Renal cortical epithelial cell (primary cell): ENCODE measurements around the gene C12orf42. TPM values are rescaled to one million over a fixed set of nuclear protein-coding genes. Genes with fewer than 3 reads are reported as not detected.

Experiments
- DNase-seq: peaks from one replicate; pipeline ENCODE4 v3.0.0-alpha.2; 2011; ENCODE audit warnings: low read depth
- total RNA-seq: library from RNA; depleted of rRNA; stranded (reverse); fragments of >200 nt; gene quantifications from 2 replicates; pipeline ENCODE4 v1.2.3, GENCODE V29; 2014

Gene C12orf42
- not detected in 2 replicates for total RNA-seq

GRCh38 chr12:103495469-103496456 is at the start of gene C12orf42:
C12orf42 (minus strand) TSS chr12:103495968; CDS start chr12:103478426, 17,542 bp downstream.
- DNase-seq, result peak; percentile 50

- DNase-seq, result no peak
These were observed 46.3 kb upstream of the C12orf42 start for GRCh38 chr12:103542078-103542477.

DNA sequence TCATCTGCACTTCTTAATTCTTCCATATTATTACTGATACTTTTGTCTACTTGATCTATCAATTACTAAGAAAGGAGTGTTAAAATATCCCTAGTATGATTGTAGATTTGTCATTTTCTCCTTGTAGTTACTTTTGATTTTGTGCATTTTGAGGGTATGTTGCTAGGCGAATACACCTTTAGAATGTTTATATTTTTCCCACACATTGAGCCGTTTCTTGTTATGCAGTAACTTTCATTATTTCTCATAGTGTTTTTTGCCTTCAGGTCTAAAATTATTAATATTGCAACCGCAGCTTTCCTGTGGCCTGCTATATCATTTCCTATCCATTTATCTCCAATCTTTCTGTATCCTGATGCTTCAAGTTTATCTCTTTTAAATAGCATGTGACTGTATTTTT is 44.6 kb upstream of the C12orf42 start:
- DNase-seq, result no peak

GRCh38 chr12:103538397-103538796 is 42.6 kb upstream of the C12orf42 start:
- DNase-seq, result peak; percentile 66

- DNase-seq, result peak; percentile 48
These were observed 34.7 kb upstream of the C12orf42 start for GRCh38 chr12:103530307-103531066.

DNA sequence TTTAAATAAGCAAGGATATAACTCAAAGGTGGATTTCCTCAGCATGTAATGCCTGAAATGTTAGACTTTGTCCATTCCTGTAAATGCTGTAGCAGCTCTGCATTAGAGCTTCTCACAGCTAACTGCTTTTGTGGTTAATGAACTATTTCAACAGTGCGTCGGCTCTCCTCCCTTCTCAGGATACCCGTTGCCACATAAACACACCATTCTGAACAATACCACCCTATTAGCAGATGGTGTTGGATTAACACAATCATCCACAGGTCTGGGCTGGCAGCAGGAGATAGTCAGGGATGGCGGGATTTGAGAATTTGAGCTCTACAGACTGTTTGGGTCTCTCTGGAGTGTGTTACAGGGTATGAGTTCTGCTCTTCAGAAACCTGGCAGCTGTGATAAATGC is 33.5 kb upstream of the C12orf42 start:
- DNase-seq, result peak; percentile 86

GRCh38 chr12:103524238-103524875 is 28.6 kb upstream of the C12orf42 start:
- peak; percentile 56 for DNase-seq

- no peak for DNase-seq
These were observed 28.0 kb upstream of the C12orf42 start for GRCh38 chr12:103523771-103524170.

DNA sequence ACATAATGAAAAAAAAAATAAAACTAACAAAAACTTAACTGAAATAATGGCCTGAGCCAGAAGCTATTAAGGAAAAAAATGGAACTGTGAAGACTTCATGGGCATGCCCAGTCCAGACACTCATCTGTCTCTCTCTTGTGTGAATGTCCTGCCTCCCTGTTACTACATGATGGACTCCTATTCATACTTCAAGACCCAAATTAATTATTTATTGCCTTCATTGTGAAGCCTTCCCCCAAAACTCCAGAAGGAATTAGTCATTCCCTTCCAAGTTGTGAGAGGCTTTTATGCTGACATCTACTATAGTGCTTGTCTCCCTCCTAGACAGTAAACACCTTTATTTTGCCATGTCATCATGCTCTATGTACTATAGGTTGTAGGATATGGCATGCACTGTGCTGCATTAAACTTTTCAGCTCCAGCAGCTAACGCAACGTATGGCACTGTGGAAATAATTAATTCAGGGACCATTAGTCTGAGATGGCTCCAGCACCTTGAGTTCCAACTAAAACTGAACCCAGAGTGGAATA is 25.0 kb upstream of the C12orf42 start:
- no peak for DNase-seq

DNA sequence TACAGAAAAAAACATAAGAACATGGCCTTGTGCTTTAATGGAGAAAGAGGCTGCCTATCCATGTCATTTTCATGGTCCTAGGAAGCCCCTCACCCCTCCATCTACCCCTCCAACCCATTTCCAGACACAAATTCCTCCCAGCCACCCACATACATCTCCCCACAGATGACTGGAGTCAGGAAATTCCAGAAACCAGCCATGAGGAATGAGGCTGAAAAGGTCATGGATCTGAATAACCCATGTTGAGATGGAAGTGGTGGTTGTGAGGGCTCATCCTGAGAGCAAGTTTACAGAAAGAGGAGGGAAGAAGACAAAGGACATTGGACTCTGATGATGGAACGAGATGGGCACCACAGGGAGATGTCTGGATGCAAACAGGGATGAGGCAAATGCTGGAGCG is 23.9 kb upstream of the C12orf42 start:
- DNase-seq, result peak; percentile 65

DNA sequence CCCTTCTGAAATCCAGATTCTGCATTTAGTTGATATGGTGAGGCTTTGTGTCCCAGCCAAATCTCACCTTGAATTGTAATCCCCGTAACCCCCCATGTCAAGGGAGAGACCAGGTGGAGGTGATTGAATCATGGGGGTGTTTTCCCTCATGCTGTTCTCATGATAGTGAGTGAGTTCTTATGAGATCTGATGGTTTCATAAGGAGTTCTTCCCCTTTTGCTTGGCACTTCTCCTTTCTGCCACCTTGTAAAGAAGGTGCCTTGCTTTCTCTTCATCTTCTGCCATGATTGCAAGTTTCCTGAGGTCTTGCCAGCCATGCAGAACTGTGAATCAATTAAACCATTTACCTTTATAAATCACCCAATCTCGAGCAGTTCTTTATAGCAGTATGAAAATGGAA is 23.1 kb upstream of the C12orf42 start:
- DNase-seq, result no peak

- DNase-seq, result no peak
These were observed 21.4 kb upstream of the C12orf42 start for GRCh38 chr12:103517161-103517560.

- no peak for DNase-seq
These were observed 19.6 kb upstream of the C12orf42 start for GRCh38 chr12:103515341-103515740.

- DNase-seq, result no peak
These were observed 18.1 kb upstream of the C12orf42 start for GRCh38 chr12:103513875-103514274.

DNA sequence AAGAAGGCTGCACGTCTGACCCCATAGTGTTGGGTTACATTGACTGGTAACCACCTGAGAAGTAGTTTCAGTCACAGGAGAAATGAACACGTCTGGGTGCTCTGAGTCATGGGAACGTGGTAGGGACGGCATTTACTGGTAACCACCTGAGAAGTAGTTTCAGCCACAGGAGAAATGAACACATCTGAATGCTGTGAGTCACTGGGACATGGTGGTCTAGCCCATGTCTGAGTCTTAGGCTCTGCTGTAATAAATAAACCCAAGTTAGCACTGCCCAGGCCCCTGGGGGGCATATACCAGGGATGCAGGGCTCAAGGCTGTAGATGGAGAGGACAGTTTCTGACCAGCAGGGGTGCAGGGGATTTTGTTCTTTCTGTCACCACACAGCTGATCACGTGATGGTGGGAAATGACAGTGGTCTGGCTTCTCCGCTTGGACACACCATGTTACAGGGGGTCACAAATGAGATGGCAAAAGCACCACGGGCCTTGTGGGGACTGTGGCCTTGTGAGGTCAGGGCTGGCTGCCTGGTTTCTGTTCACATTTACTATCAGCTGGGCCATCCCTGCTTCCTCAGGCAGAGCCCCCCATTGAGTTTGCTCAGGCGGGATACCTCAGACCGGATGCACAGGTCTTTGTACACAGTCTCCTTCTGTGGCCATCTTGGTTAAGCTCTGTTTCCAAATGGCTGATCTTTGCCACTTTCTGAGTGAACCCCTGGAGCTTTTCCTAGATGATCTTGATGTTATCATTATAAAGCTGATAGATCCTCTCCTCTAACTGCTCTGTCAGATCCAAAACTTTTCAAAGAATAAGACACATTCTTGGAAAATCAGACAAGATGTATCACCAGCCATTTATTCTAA is 9.8 kb upstream of the C12orf42 start:
- DNase-seq, result peak; percentile 98

DNA sequence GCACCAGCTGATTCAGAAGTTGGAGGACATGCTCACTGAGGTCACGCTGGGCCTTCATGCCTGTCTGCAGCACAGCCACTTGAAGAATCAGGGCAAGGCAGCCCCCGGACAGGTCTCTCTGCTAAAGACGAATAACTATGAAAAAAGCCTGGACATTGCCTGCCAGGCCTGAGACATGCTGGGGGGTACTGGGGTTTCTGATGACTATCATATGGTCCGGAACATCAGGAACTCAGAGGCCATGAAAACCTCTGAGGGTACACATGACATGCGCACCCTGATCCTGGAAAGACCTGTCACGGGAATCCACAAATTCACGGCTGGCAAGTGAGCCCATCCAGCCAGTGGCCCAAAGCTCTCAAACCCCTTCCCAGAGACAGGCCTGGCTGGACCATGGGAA is 8.8 kb upstream of the C12orf42 start:
- no peak for DNase-seq

GRCh38 chr12:103503546-103504480 is 8.0 kb upstream of the C12orf42 start:
- peak; percentile 55 for DNase-seq

GRCh38 chr12:103501447-103501846 is 5.7 kb upstream of the C12orf42 start:
- no peak for DNase-seq

GRCh38 chr12:103499571-103499970 is 3.8 kb upstream of the C12orf42 start:
- peak; percentile 59 for DNase-seq

GRCh38 chr12:103498990-103499389 is 3.2 kb upstream of the C12orf42 start:
- DNase-seq, result no peak
